T-helper 1 cell treated with Interleukin-12 subunit alpha and Interleukin-12 subunit beta and Interleukin-4 antibody, amounts not matched to agents 30 μg/mL and 1 μg/mL, for 36 hours (primary cell): ENCODE measurements around the gene PIGQ.
A peak's percentile ranks its signal among the peaks of the same experiment; 100 is the strongest.

ENCODE experiments used
- H3K27ac Mint-ChIP-seq: one replicate; pipeline ENCODE4 v1.8.0; 2021; ENCODE audit warnings: mild to moderate bottlenecking, mixed read lengths
- H3K27me3 Mint-ChIP-seq: one replicate; pipeline ENCODE4 v1.8.0; 2021; ENCODE audit warnings: low read depth, mixed read lengths
- H3K36me3 Mint-ChIP-seq: one replicate; pipeline ENCODE4 v1.8.0; 2021; ENCODE audit warnings: low read depth, mixed read lengths
- H3K4me1 Mint-ChIP-seq: one replicate; pipeline ENCODE4 v1.8.0; 2021; ENCODE audit warnings: low read depth, mixed read lengths
- H3K4me3 Mint-ChIP-seq: one replicate; pipeline ENCODE4 v1.8.0; 2021; ENCODE audit warnings: mild to moderate bottlenecking, moderate library complexity, mixed read lengths
- H3K9me3 Mint-ChIP-seq: one replicate; pipeline ENCODE4 v1.8.0; 2021; ENCODE audit warnings: mixed read lengths

The PIGQ gene

GRCh38 chr16:580141-580945, 10.6 kb downstream of the PIGQ start:
- Mint-ChIP-seq H3K27ac (no peak overlapping the region), H3K4me1 (no peaks in the 10 kb centered on the region), H3K27me3 (no peaks in the 10 kb centered on the region), H3K9me3 (no peaks in the 10 kb centered on the region), H3K36me3 (no peaks in the 10 kb centered on the region), H3K4me3 (no peak overlapping the region)

GRCh38 chr16:580946-581498, 11.3 kb downstream of the PIGQ start:
- no peaks in the 10 kb centered on the region for H3K36me3 Mint-ChIP-seq
- H3K27me3 Mint-ChIP-seq, result no peaks in the 10 kb centered on the region
- no peak overlapping the region for H3K4me3 Mint-ChIP-seq
- H3K27ac Mint-ChIP-seq, result no peak overlapping the region
- peaks cover 1% of the 10 kb centered on the region for H3K4me1 Mint-ChIP-seq
- H3K9me3 Mint-ChIP-seq, result no peaks in the 10 kb centered on the region

- H3K4me3 Mint-ChIP-seq, result no peak overlapping the region
- peaks cover 2% of the 10 kb centered on the region for H3K4me1 Mint-ChIP-seq
- H3K27me3 Mint-ChIP-seq, result no peaks in the 10 kb centered on the region
- H3K9me3 Mint-ChIP-seq, result no peaks in the 10 kb centered on the region
- H3K36me3 Mint-ChIP-seq, result no peaks in the 10 kb centered on the region
- no peak overlapping the region for H3K27ac Mint-ChIP-seq
Observed at GRCh38 chr16:582218-582613, 12.4 kb downstream of the PIGQ start.

GRCh38 chr16:582614-583331, 13.0 kb downstream of the PIGQ start:
- peaks cover 5% of the 10 kb centered on the region for H3K4me1 Mint-ChIP-seq
- H3K4me3 Mint-ChIP-seq, result no peak overlapping the region
- H3K36me3 Mint-ChIP-seq, result no peaks in the 10 kb centered on the region
- H3K27ac Mint-ChIP-seq, result no peak overlapping the region
- H3K27me3 Mint-ChIP-seq, result no peaks in the 10 kb centered on the region
- H3K9me3 Mint-ChIP-seq, result no peaks in the 10 kb centered on the region

GRCh38 chr16:583470-583814, 13.7 kb downstream of the PIGQ start:
- Mint-ChIP-seq H3K4me1 (peaks cover 5% of the 10 kb centered on the region), H3K27me3 (no peaks in the 10 kb centered on the region), H3K4me3 (no peak overlapping the region), H3K36me3 (no peaks in the 10 kb centered on the region), H3K27ac (no peak overlapping the region), H3K9me3 (no peaks in the 10 kb centered on the region)

GRCh38 chr16:583815-584591, 14.2 kb downstream of the PIGQ start:
- no peak overlapping the region for H3K4me3 Mint-ChIP-seq
- H3K27ac Mint-ChIP-seq, result no peak overlapping the region
- no peaks in the 10 kb centered on the region for H3K36me3 Mint-ChIP-seq
- no peaks in the 10 kb centered on the region for H3K9me3 Mint-ChIP-seq
- no peaks in the 10 kb centered on the region for H3K27me3 Mint-ChIP-seq
- peaks cover 7% of the 10 kb centered on the region for H3K4me1 Mint-ChIP-seq

GRCh38 chr16:585351-585750, 15.6 kb downstream of the PIGQ start:
- Mint-ChIP-seq H3K36me3 (no peaks in the 10 kb centered on the region), H3K9me3 (no peaks in the 10 kb centered on the region), H3K27ac (no peak overlapping the region), H3K4me3 (no peak overlapping the region), H3K27me3 (no peaks in the 10 kb centered on the region), H3K4me1 (peaks cover 7% of the 10 kb centered on the region)

GRCh38 chr16:586047-586644, 16.4 kb downstream of the PIGQ start:
- H3K4me3 Mint-ChIP-seq, result no peak overlapping the region
- no peaks in the 10 kb centered on the region for H3K36me3 Mint-ChIP-seq
- no peak overlapping the region for H3K27ac Mint-ChIP-seq
- H3K27me3 Mint-ChIP-seq, result no peaks in the 10 kb centered on the region
- no peaks in the 10 kb centered on the region for H3K9me3 Mint-ChIP-seq
- H3K4me1 Mint-ChIP-seq, result peaks cover 13% of the 10 kb centered on the region

- Mint-ChIP-seq H3K27me3 (no peaks in the 10 kb centered on the region), H3K9me3 (no peaks in the 10 kb centered on the region), H3K4me1 (peaks cover 17% of the 10 kb centered on the region), H3K4me3 (peak overlapping the region; percentile 72), H3K36me3 (no peaks in the 10 kb centered on the region), H3K27ac (peak overlapping the region; percentile 68)
Observed at GRCh38 chr16:586645-587590, 17.1 kb downstream of the PIGQ start.

- H3K9me3 Mint-ChIP-seq, result no peaks in the 10 kb centered on the region
- peaks cover 20% of the 10 kb centered on the region for H3K4me1 Mint-ChIP-seq
- H3K27ac Mint-ChIP-seq, result peak overlapping the region; percentile 98
- H3K4me3 Mint-ChIP-seq, result peak overlapping the region; percentile 94
- no peaks in the 10 kb centered on the region for H3K36me3 Mint-ChIP-seq
- H3K27me3 Mint-ChIP-seq, result no peaks in the 10 kb centered on the region
Observed at GRCh38 chr16:588639-588888, 18.8 kb downstream of the PIGQ start.

- H3K27ac Mint-ChIP-seq, result peak overlapping the region; percentile 100
- no peaks in the 10 kb centered on the region for H3K9me3 Mint-ChIP-seq
- no peaks in the 10 kb centered on the region for H3K36me3 Mint-ChIP-seq
- H3K4me3 Mint-ChIP-seq, result peak overlapping the region; percentile 98
- no peaks in the 10 kb centered on the region for H3K27me3 Mint-ChIP-seq
- peaks cover 21% of the 10 kb centered on the region for H3K4me1 Mint-ChIP-seq
Observed at GRCh38 chr16:588889-589657, 19.3 kb downstream of the PIGQ start.

- Mint-ChIP-seq H3K9me3 (no peaks in the 10 kb centered on the region), H3K27ac (peak within 1 kb of the TSS; percentile 100), H3K4me1 (peaks cover 24% of the 10 kb centered on the region), H3K4me3 (peak within 1 kb of the TSS; percentile 98), H3K36me3 (peaks cover 3% of the 10 kb centered on the region), H3K27me3 (no peaks in the 10 kb centered on the region)
Observed at GRCh38 chr16:589658-590187, 20.0 kb downstream of the PIGQ start, which contains the start of gene RAB40C. RAB40C (plus strand) TSS chr16:590066; CDS start chr16:590292, 226 bp downstream.
